Measurements from ENCODE around the gene BAZ1B.
"Not testable (repeated sequence)": the region's sequence is repeated elsewhere in the genome, so short reads cannot be mapped to it uniquely, and the experiment has no call there.

The BAZ1B gene

DNA sequence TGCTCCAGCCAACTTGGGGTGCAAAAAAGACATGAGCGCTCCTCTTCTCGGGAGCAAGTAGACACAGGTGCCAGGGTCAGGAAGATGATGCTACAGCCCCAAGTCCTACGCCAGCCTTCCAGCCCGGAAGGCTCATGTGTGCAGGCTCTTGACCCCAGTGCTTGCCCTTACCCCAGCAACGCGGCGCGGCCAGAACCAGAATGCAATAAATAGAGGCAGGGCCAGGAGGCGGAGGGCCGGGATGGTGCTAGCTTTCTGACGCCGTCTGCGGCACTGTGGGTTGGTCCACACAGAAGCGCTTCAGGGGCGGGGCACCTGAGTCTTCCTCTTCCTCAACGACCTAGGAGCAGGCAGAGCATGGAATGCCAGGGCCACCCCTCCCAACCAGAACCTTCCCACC lies 15.0 kb upstream of the BAZ1B start:
- DNase-seq, result no peak

DNA sequence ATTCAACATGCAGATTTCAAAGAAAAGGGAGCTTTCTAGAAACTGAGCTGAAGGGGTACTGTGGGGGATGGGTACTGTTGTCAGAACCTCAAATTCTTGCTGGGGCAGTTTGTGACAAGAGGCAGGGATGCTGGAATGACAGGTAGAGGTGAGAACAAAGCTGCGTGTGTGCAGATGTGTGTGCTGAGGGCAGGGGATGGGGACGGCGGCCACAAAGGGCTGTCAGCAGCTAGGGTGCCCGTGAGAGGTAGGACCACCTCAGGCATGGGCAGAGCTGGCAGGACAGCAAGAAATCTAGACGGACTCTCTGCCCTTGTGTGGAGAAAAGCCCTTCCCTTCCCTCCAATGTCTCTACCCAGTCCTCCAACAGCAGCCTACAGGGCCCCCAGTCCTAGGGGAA lies 14.4 kb upstream of the BAZ1B start:
- no peak for DNase-seq

GRCh38 chr7:73535918-73536317 lies 13.8 kb upstream of the BAZ1B start:
- DNase-seq, result not testable (repeated sequence)

DNA sequence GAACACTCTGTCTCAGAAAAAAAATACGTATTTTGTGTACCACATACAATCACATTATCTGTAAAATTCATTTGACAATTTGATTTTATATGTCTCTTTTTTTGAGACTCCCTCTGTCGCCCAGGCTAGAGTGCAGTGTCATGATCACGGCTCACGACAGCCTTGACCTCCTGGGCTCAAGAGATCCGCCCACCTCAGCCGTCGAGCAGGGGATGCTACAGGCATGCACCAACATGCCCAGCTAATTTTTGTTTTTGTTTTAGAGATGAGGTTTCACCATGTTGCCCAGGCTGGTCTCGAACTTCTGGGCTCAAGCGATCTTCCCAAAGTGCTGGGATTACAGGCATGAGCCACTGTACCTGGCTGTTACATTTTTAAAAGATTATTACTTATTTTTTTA lies 11.6 kb upstream of the BAZ1B start:
- no peak for DNase-seq

GRCh38 chr7:73532224-73532623 lies 10.1 kb upstream of the BAZ1B start:
- no peak for DNase-seq

GRCh38 chr7:73530800-73531199 lies 8.7 kb upstream of the BAZ1B start:
- DNase-seq, result no peak

DNA sequence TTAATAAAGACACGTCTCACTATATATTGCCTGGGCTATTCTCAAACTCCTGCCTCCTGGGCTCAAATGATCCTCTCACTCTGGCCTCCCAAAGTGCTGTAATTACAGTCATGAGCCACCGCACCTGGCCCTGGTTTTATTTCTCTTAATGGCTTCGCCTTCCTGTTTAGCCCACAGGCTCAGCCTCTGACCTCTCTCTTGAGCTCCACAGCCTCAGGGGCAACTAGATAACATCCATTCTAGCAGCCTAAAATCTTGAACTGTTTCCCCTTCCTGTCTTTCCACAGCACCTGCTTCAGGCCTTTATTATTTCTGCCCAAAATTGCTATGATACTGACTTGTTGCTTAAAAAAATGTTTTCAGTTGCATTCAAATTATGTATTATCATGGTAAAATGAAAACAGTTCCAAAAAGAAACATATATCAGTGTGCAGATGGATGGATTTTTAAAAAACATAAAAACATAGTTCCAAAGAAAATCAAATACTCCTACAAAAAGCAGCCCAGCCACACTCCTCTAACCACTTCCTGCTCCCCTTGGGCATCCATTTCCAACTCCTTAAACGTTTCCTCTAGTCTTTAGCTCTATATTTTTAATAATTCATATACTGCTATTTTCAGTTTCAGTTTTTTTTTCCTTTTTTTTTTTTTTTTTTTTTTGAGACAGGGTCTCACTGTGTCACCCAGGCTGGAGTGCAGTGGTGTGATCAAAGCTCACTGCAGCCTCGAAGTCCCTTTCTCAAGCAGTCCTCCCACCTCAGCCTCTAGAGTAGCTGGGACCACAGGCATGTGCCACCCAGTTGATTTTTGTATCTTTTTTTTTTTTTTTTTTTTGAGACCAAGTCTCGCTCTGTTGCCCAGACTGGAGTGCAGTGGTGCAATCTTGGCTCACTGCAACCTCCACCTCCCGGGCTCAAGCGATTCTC lies 5.1 kb upstream of the BAZ1B start:
- DNase-seq, result no peak

DNA sequence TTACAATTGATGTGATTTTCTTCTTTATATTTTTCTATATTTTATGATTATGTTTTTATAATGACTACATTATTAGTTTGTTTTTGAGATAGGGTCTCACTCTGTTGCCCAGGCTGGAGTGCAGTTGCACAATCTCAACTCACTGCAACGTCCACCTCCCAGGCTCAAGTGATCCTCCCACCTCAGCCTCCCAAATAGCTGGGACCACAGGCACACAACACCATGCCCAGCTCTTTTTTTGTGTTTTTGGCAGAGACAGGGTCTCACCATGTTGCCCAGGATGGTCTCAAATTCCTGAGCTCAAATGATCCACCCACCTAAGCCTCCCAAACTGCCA lies 4.0 kb upstream of the BAZ1B start:
- not testable (repeated sequence) for DNase-seq

DNA sequence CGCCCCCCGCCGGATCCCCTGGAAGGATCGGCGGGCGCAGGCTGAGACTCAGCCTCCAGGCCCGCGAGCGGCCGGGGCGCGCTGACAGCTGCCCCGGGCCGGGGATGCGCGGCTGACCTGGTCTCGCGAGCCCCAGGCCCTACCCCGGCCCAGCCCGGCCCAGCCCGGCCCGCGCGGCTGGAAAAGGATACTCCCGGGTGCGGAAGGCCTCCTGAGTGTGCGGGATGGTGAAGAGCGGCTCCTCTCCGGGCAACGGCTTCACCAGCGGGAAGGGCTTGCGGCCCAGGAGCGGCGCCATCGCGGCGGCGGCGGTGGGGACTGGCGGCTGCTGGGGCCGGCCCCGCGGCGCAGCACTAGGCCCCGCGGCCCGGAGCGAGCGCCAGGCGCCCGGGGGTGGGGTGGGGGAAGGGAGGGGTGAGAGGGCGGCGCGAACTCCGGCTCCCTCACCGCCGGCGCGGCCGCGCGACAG lies 423 bp downstream of the BAZ1B start:
- DNase-seq, result no peak

DNA sequence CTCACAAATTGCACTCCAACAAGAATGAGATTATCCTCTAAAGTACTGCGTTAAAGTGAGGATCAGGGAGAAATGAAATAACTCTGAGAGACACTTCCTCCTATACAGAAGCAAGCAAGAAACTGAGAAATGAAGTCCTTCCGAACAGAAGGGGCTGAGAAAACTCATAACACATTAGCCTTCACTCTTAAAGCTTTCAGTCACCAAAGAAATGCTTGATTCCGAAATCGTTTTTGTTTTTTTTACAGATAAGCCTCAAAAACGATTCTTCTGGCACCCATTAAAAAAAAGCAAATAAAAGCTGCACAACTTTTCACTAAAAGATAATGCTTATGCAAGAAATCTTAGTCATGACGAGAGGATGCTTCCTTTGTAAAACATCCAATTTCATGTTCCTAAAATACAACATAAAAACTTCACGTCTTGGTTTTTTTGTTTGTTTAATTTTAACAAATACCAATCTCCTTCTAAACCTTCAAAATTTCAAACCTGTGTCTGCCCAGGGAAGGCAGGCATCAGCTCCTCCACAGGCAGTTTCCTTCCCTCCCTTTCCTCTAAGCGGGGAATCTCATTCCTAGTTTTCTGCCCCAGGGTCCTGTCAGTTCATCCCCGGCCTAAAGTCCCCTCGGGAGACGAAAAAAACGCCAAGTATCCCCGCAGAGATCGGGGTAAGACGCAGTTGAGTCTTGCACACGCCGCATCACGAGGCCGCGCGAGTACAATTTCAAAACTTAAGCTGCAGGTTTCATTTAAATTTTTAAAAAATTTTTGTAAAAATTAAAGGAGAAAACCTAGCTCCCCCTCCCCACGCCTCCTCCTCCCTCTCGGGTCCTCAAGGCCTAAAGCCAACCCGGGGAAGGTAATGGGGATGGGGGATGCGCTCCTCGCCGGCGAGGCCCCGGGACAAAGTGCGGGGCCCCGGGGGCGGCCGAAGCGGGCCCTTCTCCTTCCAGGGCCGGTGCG lies 1.1 kb downstream of the BAZ1B start:
- DNase-seq, result no peak

GRCh38 chr7:73519867-73520672 lies 2.0 kb downstream of the BAZ1B start:
- peak; percentile 21 for DNase-seq

DNA sequence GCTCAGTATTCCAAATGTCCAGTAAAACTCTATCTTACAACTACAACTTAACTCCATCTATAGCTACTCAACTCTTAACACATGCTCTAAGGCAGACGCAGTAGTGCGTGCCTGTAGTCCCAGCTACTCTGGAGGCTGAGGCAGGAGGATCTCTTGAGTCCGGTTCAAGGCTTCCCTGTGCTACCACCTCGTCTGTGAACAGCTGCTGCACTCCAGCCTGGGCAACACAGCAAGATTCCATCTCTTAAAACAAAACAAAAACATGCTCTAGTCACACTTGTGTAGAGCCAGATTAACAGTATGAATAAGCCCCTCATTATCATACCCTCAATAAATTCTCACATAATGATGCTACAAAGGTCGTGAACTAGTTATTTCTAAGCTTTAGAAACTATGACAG lies 3.6 kb downstream of the BAZ1B start:
- no peak for DNase-seq

GRCh38 chr7:73517241-73517995 lies 4.7 kb downstream of the BAZ1B start:
- no peak for DNase-seq

DNA sequence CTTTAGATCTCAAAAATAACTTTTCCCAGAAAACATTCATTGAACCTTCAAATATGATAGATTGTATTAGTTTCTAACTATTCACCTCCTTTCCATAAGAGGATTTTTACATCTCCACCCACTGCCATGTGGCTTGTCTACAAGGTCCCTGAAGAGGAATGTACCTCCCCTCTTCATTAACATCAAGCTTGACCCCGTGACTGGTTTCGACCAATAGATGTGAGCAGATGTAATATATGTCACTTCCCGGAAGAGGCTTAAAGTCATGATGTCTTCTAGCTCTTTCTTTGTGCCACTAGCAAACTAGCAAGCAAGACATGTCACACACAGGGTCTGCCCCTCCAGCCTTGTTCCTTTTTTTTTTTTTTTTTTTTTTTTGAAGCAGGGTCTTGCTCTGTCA lies 6.9 kb downstream of the BAZ1B start:
- no peak for DNase-seq

GRCh38 chr7:73512018-73512780 lies 9.9 kb downstream of the BAZ1B start:
- no peak for DNase-seq

GRCh38 chr7:73509463-73509862 lies 12.6 kb downstream of the BAZ1B start:
- DNase-seq, result no peak

GRCh38 chr7:73507556-73507955 lies 14.5 kb downstream of the BAZ1B start:
- DNase-seq, result no peak

- no peak for DNase-seq
Measured at GRCh38 chr7:73504920-73505319, 17.2 kb downstream of the BAZ1B start.

- no peak for DNase-seq
Measured at GRCh38 chr7:73504017-73504416, 18.1 kb downstream of the BAZ1B start.

- no peak for DNase-seq
Measured at GRCh38 chr7:73503229-73503628, 18.9 kb downstream of the BAZ1B start.

GRCh38 chr7:73496626-73497025 lies 25.5 kb downstream of the BAZ1B start:
- no peak for DNase-seq

Data from activated naive CD4-positive, alpha-beta T cell treated with anti-CD3 and anti-CD28 coated beads, Interleukin-2, amount 50 U/mL, for 16 hours (primary cell).